HG03432 (cell line): Measurements from ENCODE around the gene IFT122.

Source experiments
- ATAC-seq: cut with Tn5 transposase; IDR thresholded peaks from one replicate; pipeline ENCODE4 v1.9.1; 2021; ENCODE audit warnings: mild to moderate bottlenecking, moderate library complexity; ENCODE audit not compliant: unreplicated experiment

The IFT122 gene

GRCh38 chr3:129555616-129556357 lies 115.8 kb downstream of the IFT122 start:
- no peak for ATAC-seq

GRCh38 chr3:129556358-129556695 lies 116.3 kb downstream of the IFT122 start:
- ATAC-seq = no peak

DNA sequence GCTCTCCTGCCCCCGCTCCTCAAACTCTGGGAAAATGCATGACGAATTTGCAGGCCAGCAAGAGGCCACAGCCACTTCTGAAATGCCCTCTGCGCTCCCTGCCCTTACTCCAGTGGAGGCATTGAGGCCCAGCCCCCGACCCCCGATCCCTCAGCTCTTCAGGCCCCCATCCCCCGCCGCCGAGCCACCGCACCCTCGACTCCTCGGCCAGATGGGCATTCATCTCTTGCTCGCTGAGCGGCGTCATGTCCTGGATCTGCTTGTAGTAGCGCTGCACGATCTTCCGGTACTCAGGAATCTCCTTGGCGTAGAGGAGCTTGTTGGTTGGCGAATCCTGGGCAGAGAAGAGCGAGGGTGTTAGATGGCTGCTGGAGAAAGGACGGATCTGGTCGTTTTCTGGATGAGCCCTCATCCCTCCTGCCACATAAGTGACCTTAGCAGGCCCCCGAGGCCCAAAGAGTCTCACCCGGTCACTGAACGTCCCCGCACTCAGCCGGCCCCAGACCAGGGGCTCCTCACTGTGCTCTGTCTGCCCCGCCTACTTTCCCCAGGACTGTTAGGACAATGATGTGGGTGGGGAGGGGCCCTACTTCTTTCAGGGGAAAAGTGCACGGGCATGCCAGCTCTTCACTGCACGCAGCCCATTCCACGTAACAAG lies 117.0 kb downstream of the IFT122 start:
- ATAC-seq = no peak

GRCh38 chr3:129557548-129557894 lies 117.5 kb downstream of the IFT122 start:
- ATAC-seq = no peak

DNA sequence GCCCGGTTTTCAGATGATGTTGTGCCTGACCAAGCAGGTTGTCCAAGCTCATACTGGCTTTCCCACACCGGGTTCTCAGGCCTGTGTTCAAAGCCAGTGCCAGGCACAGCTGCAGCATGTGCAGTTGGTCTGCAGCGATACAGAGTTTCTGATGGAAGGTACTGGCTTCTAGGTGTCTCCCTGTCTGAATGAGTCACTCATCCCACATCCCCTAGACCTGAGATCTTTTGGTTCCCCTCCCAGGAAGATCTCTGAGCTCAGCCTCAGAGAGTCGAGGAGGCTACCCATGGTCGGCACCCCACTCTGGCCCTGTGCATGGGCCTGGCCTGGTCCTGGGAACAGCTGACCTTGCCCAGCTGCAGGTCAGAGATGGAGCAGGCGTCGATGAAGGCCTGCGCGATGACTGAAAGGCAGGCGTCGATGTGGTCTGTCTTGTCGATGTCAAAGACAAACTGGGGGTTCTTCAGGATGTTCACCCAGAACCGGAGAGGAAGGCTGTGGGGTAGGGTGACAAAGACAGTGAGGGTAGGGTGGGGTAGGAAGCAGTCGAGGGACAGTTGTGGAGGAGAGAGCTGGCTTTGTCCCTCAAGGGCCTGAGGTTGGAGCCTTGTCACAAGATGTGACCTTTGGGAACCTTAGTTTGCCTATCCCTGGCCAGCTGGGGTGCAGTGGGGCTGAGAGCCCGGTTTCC lies 118.2 kb downstream of the IFT122 start:
- no peak for ATAC-seq

DNA sequence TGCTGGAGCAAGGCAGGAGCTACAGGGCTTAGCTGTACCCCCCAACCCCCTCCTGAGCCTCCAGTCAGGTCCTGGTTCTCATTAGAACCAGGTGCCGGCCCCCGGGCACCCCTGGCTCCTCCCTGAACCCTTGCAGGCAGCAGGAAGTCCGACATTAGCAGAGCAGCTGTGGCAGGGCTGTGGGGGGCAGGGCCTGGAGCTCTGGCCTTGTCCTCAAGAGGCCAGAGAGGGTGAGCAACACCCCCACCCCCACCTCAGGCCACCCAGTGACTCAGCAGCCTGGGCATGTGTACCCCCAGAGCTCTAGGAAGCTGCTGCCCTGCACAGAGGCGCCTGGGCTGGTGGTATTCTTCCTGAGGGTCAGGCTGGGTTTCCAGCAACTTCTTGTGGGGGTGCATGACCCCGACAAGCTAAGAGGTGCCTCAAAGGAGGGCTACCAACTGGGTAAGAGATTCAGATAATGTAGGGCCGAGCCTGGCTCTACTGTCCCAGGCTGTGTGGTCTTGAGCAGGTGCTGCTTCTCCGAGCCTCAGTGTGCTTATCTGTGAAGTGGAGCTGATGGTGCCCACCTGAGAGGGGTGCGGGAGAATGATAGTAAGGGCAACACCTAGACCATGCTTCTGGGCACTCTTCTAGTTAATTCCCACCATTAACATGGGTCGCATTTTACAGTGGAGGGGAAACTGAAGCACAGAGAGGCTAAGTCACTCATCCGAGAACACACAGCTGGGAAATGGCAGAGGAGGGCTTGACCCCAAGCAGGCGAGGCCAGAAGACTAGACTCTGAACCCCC lies 118.9 kb downstream of the IFT122 start:
- ATAC-seq = peak; percentile 47

GRCh38 chr3:129559565-129560079 lies 119.6 kb downstream of the IFT122 start:
- no peak for ATAC-seq

DNA sequence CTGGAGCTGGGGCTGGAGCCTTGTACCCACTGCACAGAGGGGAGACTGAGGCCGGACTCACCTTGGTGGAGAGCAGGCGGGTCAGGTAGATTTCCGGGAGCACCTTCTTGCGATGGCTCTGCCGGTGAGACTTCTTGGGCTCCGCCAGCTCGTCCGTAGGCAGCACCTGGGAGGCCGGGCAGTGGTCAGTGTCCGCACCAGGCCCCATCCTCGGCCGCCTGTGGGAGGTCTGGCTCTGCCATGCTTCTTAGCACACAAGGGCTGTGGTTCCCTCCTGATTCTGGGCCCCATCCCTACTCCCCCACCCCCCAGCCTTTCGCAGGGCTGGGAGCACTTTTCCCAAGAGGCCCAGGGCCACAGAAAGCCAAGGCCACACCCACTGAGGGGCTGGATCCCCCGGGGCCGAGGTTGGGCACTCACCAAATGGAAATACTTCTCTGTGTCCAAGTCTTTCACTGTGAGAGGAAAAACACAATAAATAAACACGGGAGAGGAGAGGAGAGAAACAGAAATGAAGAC lies 120.3 kb downstream of the IFT122 start:
- ATAC-seq = no peak

GRCh38 chr3:129560911-129561594 lies 121.0 kb downstream of the IFT122 start:
- no peak for ATAC-seq

- no peak for ATAC-seq
These were observed 121.7 kb downstream of the IFT122 start for GRCh38 chr3:129561619-129562248.

DNA sequence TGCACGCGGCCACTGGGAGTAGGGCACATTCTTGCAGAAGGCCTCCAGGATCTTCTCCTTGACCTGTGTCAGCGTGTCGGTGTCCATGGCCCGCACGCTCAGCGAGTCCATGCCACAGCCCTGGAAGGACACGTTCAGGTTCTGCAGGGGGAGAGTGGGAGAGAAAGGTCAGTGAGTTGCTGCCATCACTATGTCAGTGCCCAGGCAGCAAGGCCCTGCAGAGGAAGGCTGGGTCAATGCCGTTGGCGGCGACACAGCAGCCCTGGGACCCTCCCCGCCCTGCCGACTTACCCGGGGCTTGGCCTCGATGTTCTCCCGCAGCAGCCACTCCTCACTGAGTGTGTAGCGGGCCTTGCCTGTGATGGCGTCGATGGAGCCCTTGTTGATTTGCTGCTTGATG lies 122.8 kb downstream of the IFT122 start:
- no peak for ATAC-seq

DNA sequence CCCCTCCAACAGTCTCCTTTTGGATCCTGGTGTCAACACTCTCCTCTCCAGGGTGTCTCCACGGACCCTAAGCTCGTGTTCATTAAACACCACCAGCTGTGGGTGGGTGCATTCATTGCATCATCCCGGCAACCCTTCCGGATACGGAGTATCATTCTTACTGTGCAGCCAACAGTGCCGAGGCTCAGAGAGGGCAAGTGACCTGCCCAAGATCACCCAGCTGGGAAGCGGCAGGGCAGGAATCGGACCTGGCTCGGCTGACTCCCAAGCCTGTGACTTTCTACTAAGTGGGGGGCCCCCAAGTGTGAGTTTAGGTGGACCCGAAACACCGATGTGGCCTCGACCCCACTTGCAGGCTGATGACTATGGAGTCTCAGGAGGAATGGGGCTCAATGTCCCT lies 123.3 kb downstream of the IFT122 start:
- no peak for ATAC-seq

- ATAC-seq = no peak
These were observed 124.0 kb downstream of the IFT122 start for GRCh38 chr3:129563850-129564535.

GRCh38 chr3:129564981-129565644 lies 125.1 kb downstream of the IFT122 start:
- no peak for ATAC-seq

GRCh38 chr3:129565902-129566301 lies 125.9 kb downstream of the IFT122 start:
- ATAC-seq = no peak

GRCh38 chr3:129567176-129567705 lies 127.2 kb downstream of the IFT122 start:
- no peak for ATAC-seq

DNA sequence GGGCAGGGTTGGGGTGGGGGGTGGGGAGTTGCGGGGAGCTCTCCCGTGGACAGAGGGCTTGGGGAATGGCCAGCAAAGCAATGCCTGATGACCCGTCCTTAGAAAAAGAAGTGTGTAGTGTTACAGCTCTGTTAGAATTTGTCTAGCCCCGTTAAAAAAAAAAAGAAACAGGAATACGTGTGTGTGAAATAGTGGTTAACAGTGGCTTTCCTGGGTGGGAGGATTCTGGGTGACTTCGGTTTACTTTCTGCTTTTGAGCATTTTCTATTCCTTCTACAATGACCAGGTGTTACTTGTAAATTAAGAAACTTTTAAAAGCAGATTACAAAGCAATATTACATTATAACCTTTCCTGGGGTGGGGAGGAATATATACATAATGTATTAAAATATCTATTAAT lies 127.9 kb downstream of the IFT122 start:
- ATAC-seq = no peak

DNA sequence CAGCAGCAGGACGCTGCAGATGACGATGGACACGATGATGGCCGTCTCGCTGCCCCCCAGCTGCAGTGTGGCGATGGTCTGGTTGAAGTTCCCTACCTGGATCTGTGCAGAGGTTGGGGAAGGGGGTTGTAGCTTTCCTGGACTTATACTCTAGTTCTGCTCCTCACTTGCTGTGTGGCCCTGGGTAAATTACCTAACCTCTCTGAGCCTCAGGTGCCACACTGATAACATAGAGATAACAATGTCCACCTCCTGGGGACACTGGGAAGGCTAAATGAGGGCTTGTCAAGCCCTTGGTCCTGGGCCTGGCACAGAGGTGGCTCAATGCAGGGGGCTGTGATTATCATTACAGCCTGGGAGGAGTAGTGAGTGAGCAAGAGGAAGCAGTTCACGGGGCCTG lies 129.8 kb downstream of the IFT122 start:
- no peak for ATAC-seq
